Measurements from ENCODE around the gene TMEM132A.
"Not testable (repeated sequence)": the region's sequence is repeated elsewhere in the genome, so short reads cannot be mapped to it uniquely, and the experiment has no call there.

The TMEM132A gene

DNA sequence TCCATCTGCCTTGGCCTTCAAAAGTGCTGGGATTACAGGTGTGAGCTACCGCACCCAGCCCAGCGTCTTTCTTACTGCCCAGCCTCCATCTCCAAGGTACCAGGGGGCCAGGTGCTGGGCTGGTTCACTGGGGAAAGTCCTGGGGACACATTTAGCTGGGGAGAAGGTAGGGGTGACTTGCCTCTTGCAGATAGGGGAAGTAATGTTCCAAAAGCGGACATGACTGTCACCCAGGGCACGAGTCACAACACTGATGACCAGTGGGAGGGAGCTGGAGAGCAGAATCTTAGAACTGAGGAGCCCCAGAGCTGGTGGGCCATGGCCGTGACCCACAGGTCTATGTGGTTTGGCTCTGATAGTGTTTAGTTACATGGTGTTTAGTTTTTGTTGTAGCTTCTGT, 30.2 kb downstream of the TMEM132A start:
- DNase-seq (ENCODE audit: low read depth, low spot score): no peak

DNA sequence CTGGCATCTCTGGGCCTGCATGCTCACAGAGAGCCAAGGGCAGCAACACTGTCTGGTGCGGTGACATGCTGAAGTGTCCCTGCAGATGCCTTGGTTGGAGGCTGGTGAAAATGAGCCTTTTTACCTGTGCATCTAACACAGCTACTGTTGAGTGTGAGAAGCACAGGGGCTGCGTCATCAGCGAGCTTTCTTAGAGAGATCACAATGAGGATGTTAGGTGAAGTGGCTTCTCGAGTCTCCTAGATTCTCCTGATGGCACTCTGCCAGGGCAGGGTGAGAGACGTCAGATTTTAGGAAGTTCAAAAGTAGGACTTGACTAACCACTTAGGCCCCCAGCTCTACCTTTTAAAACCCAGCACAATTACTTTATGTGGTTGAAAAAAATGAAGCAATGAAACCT, 31.3 kb downstream of the TMEM132A start:
- DNase-seq (ENCODE audit: low read depth, low spot score): no peak

DNA sequence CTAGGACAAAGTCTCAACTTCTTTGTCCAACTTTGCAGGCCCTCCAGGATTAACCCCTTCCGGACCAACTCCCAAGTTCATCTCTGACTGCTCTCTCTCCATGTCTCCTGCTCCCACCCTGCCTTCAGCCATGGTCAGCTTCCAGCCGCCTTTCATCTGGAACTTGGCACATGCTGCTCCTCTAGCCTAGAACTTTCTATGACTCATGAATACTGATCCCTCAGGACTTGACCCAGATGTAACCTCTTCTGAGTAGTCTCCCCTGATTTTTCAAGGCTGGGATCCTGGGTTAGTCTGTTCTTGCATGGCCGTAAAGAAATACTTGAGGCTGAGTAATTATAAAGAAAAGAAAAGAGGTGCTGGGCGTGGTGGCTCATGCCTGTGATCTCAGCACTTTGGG, 32.9 kb downstream of the TMEM132A start:
- DNase-seq (ENCODE audit: low read depth, low spot score): no peak

DNA sequence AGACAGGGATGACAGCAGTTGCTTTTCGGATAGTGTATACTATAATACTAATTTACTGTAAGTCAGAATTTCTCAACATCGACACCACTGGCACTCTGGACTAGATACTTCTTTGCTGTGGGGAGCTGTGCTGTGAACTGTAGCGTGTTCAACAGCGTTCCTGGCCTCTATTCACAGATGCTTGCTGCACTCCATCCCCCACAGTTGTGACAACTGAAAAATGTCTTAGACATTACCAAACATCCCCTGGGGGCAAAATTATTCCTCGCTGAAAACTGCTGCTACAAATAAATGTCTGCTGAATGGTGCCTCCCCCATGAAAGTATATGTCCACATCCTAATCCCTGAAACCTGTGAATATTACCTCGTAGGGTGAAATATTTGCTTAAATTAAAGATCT, 35.2 kb downstream of the TMEM132A start:
- DNase-seq (ENCODE audit: low read depth, low spot score): no peak

DNA sequence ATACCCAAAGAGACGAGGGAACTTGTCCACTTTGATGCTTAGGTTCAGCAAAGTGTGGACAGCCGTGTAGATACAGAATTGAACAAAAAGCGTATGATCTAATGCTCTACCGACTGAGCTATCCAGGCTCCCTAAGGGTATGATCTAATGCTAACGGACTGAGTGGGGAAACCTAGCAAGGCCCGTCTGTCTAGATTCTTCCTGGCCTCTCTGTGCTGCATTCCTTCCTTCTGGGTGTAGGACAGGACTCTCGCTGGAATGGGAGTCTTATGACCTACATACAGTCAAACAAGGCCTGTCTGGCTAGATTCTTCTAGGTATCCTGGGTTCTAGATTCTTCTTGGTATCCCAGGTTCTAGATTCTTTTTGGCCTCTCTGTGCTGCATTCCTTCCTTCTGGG, 36.1 kb downstream of the TMEM132A start:
- no peak for DNase-seq (ENCODE audit: low read depth, low spot score)

DNA sequence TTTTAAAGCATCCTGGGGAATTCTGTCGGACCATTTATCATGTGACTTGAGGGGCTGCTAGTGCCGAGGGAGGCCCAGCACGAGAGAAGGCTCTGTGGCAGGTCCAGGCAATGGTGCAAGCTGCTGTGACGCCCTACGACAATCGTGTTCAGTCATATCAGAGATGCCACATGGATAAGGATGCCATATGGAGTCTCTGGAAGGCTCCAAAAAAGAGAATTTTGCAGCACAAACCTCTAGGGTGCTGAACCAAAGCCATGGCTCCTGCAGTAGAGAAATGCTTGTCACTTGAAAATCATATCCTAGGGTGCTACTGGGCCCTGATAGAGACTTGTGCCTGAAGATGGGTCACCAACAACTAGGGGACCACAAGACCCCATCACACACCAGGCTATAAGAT, 40.5 kb downstream of the TMEM132A start:
- no peak for DNase-seq (ENCODE audit: low read depth, low spot score)

DNA sequence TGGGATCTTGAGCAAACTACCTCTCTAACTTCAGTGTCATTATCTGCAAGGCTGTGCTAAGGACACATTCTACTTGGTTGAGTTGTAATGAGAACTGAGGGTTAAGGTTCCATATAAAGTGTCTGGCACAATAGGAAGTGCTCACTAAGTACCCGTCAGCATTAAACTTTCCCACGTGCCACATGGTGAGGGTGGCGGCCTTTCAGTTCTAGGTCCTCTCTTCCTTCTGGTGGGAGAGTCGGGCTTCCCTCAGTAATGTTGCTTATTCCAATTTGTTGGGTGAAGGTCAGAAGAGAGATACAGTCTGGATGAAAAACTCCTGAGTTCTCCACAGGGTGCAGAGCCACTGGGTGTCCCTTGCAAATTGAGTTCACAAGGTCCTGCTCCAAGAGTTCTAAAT, 42.6 kb downstream of the TMEM132A start:
- DNase-seq (ENCODE audit: low read depth, low spot score): no peak

DNA sequence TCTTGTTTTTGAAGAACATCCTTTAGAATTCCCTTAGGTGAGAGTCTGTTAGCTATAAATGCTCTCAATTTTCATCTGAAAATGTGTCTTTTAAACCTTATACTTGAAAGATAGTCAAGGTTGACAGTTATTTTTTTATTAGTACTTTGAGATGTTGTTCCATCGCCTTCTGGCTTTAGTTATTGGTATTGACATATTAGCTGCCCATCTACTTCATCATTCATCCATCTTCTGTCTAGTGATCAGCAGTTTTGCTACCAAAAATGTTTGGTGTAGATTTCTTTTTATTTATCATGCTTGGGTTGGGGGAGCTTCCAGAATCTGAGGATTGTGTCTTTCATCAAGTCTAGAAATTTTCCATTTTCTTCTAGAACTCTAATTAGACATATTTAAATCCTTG, 44.0 kb downstream of the TMEM132A start:
- no peak for DNase-seq (ENCODE audit: low read depth, low spot score)

DNA sequence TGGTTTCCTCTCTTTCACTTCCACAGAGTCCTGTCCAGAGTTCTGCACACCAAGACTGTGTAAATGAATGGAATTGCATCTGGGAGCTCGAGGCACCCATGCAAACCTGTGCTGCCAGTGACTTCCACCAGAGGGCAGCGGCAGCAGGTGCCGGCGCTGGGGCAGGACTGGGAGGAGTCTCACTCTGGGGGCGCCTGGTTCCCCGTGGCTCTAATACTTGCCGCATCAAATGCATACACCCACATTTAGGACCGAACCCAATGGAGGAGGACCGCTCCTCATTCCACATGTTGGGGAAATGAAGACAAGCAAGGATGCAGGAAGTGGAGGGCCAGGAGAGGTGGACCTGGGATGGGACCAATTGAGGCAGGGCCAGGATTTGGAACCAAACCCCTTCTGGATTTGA, 46.1 kb downstream of the TMEM132A start:
- DNase-seq (ENCODE audit: low read depth, low spot score): peak; percentile 69

DNA sequence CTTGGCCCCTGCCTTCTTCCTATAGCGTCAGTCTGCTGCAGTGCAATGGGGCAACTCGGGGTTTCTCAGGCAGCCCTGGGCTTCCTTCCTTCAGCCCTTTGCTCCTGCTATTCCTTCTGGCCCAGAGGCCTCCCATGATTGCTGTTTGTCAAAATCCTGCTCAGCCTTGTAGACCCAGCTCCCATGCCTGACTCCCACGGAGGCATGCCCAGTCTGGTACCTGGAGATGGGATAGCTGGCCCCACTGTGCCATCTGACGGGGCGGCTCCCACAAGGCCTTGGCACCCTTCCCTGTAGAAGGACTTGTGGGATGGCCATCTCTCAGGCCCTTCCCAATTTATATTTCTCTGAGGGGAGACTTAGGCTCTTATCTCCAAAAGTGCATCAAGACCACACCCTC, 46.6 kb downstream of the TMEM132A start:
- no peak for DNase-seq (ENCODE audit: low read depth, low spot score)

DNA sequence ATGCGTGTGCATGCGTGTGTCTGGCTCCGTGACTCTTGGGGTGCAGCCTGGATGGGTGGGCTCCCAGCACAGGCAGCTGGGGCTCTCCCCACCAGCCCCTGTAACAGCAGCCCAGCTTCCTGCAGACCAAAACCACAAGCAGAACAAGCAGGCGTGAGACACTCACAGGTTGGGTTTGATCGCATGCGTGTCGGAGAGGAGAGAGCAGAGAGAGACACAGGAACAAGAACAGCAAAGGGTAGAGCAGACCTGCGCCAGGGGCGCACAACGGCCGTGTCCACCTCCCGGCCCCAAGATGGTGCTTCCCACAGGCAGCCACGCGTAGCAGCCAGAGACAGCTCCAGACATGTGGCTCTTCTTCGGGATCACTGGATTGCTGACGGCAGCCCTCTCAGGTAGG, 47.3 kb downstream of the TMEM132A start, which contains the start of gene CD6:
Gene CD6 (plus strand): TSS at position 161 of the 400 bp plus-strand sequence. CDS start 186 bp downstream, at position 347.
- no peak for DNase-seq (ENCODE audit: low read depth, low spot score)

DNA sequence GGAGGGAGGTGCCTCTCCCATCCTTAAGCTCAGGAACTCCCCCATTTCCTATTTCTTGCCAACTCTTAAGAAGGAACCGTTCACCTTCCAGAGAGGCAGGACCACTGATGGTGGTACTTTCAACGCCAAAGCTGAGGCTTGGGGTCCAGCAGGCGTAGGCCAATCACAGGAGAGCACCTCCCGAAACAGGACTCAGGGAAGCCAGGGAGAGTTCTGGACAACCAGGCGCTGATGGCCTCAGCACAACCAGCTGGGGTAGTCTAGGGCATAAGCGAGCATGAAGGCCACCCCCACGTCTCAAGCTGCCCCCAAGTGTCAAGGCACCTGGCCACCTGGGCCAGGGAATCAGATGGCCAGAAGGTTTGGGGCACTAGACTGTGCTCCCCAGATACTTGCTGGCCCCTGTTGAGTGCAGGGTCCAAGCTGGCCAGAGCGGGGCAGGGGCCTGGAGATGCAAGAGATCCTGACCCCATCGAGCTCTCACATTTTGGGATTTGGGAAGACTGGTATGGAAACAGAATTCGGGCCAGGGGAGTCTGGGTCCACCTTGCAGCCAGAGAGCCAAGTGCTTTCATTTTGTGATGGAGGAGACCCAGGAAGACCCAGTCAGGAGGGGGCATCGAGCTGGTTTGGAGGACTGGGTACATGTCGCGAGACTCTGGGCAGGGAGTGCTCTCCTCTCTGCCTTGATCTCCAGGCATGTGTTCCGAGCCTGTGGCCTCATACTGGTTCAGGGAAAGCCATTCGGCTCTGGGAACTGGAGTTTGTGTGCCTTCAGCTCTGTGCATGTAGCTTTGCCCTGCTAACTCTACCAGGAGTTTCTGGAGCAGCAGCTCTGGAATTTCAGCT, 48.1 kb downstream of the TMEM132A start:
- DNase-seq (ENCODE audit: low read depth, low spot score): no peak

DNA sequence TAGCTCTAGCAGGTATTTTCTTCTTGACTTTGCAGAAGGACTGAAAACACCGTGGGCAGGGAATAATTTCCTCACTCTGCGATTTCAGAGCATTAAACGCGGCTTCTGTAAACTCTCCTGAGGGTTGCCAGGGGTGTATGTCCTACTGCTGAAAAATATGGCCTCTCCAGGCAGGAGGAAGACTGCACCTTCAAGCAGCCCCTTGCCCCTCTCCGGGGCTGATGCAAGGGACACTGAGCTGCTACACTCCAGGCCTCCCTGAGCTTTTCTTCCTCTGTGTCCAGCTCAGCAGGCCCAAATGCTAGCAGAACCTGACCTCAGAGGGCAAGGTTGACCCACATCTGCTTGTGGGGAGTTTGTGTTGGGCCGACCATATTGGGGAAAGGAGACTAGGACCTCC, 49.4 kb downstream of the TMEM132A start:
- DNase-seq (ENCODE audit: low read depth, low spot score): no peak

DNA sequence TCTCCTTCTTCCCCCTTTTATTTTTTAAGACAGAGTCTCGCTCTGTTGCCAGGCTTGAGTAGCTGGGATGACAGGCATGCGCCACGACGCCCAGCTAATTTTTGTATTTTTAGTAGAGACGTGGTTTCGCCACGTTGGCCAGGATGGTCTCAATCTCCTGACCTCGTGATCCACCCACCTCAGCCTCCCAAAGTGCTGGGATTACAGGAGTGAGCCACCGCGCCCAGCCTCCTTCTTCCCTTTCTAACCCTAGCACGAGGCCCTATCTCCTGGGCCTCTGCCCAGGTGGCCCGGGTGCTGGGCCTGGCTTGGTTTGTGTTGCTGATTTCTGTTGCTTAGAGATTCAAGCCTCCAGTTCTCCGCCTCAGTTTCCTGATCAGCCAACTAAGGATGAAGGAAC, 50.1 kb downstream of the TMEM132A start:
- not testable (repeated sequence) for DNase-seq (ENCODE audit: low read depth, low spot score)

DNA sequence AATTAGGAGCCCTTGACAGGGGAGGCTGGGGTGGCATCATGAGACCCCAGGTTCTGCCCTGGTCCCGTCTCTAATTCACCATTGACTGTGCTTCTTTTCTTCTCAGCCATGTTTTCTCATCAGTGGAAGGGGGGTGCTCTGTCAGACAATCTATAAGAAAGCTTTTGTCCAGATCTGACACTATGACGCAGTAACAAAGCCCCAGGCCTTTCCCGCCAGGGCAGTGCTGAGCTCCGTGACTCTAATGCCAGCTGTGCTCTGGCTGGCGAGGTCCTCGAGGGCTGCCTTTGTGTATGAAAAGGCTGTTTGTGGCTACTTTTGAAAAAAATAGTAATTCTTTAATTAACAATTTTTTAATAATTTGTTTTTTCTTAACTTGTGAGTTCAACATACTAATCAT, 50.5 kb downstream of the TMEM132A start:
- DNase-seq (ENCODE audit: low read depth, low spot score): no peak

DNA sequence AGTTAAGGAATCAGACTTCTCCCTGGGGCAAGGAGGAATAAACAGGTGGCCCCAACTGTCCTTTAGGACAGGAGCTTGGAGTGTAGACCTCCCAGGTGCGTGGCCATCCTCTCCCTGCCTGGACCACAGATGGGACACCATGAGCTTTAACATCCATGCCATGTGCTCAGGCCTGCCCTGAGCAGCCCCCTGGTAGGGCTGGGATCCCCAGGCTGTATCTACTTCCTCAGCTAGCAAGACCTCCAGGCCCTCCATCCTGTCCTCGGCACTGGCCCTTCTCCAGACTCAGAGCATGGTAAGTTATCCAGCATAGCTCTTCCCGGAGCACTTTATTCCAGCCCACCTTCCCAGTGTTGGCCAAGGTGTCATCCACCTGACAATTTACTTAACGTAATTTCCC, 53.0 kb downstream of the TMEM132A start:
- no peak for DNase-seq (ENCODE audit: low read depth, low spot score)

DNA sequence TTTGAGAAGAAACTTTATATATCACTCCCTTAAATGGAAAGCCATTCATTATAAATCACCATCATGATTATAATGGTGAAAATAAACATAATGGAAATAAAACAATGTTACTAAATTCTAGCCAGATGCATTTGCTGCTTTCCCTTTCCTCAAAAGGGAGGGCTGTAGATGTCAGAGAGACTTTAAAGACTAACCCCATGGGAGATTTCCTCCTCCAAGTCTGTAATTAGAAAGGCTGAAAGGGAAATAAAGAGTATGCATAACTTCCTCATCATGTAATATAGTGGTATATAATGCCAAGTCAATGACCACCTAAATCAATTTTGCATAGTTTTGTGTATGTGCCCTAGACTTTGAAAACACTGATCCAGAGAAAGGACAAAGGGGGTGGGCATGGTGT, 53.6 kb downstream of the TMEM132A start:
- DNase-seq (ENCODE audit: low read depth, low spot score): no peak

DNA sequence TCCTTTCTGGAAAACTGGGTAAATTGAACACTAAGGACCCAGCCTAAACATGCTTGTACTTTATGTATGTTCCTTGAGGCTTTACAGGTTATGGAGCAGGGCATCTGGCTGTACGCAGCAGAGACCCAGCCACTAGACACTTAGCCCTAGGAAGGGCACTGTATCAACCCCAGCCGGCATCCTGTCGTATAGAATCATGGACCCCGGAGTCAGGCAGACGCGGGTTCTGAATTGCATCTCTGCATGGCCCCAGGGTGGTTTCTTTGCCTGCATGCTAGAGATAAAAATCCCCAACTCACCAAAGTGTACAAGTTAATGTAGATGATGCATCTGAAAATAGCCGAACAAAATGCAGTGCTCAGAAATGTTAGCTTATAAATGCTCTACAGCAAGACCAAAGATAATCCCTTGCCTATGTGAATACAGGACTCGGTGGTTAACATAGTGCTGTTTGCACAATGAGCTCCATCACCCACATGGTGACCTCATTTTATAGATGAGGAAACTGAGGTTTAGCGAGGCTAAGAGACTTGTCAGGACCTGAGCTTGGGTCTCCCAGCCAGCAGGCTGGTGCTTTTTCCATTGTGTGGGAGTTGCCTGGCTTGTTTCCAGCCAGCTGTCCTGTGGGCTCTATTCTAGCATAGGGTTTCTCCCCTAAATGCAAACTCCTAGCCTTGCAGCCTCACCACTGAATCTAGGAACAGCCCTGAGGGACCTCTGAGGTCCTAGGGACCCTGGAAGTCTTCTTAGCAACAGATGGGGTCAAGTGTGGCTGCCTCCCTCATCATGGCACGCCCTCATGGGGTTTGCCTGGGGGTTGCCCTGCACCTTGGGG, 54.5 kb downstream of the TMEM132A start:
- DNase-seq (ENCODE audit: low read depth, low spot score): peak; percentile 40

DNA sequence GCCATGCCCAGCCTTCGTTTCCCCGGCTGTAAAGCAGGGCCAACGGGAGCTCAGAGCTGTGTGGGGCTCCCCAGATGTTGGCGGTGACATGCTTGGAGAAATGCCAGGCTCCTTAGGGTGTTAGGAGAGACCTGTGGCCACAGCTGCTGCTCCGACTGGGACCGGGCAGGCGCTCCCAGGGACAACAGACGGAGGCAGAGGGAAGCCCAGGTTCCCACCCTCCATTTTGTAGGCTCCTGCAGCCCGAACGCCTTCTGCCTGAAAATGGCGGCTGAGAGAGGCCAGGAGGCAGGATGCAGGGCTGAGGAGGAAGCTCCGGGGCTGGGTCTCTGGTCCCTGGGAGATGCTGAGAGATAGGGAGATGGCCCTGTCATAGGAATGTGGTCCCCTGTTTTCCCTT, 57.3 kb downstream of the TMEM132A start:
- DNase-seq (ENCODE audit: low read depth, low spot score): no peak

DNA sequence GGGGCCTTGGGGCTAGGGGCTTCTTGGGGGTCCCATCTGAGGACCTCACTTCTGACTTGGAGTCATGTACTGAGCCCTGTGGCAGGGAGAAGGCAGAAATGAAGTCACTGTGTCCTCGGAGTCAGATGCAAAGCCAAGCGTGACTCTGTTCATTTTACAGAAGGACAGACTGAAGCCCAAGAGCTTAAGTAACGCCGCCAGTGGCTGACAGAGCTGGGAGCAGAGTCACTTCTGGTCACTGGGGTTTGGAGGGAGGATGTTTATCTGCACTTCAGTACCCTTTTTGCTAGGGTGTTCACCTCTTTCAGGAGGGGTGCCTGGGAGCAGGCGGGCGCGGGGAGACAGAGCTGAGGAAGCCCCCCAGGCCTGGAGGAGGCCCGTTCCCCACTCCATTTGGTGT, 57.9 kb downstream of the TMEM132A start:
- DNase-seq (ENCODE audit: low read depth, low spot score): no peak

DNA sequence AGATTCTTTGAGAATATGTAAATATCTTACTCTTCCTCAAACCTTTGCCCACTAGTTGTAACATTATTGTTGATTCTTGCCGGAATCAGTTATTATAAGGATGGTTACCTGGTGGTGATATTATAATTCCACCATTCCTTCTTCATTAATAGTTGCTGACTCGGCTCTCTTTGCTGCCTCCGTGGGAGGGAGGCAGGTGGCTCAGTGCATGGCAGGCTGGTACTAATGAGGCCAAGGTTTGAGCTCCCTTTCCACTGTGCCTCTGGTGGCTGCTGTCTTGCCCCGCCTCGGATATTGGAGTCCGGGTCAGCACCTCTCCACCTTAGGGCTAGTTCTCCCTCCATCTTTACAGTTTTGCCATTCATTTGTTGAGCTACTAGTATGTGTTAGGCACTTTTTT, 59.9 kb downstream of the TMEM132A start:
- no peak for DNase-seq (ENCODE audit: low read depth, low spot score)

DNA sequence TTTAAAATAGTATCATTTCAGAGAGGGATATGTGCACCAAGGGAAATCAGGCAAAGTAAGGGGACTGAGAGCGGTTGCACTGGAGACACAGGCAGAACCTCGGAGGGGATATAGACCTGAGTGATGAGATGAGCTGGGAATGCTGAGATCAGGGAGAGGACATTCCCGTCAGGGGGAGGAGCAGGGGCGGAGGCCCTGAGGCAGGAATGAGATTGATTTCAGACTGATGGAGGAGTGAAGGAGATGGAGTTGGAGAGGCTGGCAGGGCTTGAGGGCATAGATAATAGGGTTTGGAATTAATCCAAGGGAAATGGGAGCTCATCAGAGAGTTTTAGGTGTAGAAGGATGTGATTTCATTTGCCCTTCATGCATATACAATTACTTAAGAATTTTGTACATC, 60.4 kb downstream of the TMEM132A start:
- no peak for DNase-seq (ENCODE audit: low read depth, low spot score)

DNA sequence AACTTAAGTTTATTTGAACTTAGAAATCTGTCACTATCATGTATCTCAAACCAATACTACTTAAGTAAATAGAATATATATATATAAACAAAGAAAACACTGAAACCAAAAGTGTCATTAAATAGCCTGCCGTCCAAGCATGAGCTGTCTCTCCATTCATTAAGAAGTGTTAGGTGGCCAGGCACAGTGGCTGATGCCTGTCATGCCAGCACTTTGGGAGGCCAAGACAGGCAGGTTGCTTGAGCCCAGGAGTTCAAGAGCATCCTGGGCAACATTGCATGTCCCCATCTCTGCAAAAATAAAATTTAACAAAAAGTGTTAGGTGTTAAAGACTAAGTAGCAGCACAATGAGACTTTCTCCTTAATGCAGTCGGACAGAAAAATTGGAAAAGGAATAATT, 61.2 kb downstream of the TMEM132A start:
- no peak for DNase-seq (ENCODE audit: low read depth, low spot score)
